Cerebellar nuclear complex (tissue), 1 donor: ENCODE measurements around the gene RASSF9.
A peak's percentile ranks its signal among the peaks of the same experiment; 100 is the strongest.

ENCODE experiments used
- DNase-seq, 2 experiments: peaks; one replicate each; lab custom pipeline; 2025; lab: John Stamatoyannopoulos, UW

The RASSF9 gene

GRCh38 chr12:85836197-85837090 lies at the start of gene RASSF9:
Gene RASSF9 (minus strand): TSS chr12:85836409. CDS start chr12:85836201, 208 bp downstream.
- DNase-seq: no peak

- no peak for DNase-seq
These were observed 47.6 kb upstream of the RASSF9 start for GRCh38 chr12:85883763-85884162.

GRCh38 chr12:85877459-85877858 lies 41.2 kb upstream of the RASSF9 start:
- DNase-seq: no peak

GRCh38 chr12:85874031-85874461 lies 37.8 kb upstream of the RASSF9 start, which contains the start of gene NTS:
Gene NTS (plus strand): TSS chr12:85874295. CDS start chr12:85874404, 109 bp downstream.
- no peak for DNase-seq

- peak in 1 of 2 experiments; percentile 40 for DNase-seq
These were observed 36.4 kb upstream of the RASSF9 start for GRCh38 chr12:85872497-85873091.

- DNase-seq: no peak
These were observed 31.0 kb upstream of the RASSF9 start for GRCh38 chr12:85866986-85867776.

GRCh38 chr12:85865890-85866289 lies 29.7 kb upstream of the RASSF9 start:
- no peak for DNase-seq

GRCh38 chr12:85856966-85857365 lies 20.8 kb upstream of the RASSF9 start:
- no peak for DNase-seq

GRCh38 chr12:85855305-85855704 lies 19.1 kb upstream of the RASSF9 start:
- DNase-seq: no peak

- no peak for DNase-seq
These were observed 13.1 kb upstream of the RASSF9 start for GRCh38 chr12:85849344-85849743.

- no peak for DNase-seq
These were observed 7.5 kb upstream of the RASSF9 start for GRCh38 chr12:85843606-85844310.

- DNase-seq: no peak
These were observed 598 bp downstream of the RASSF9 start for GRCh38 chr12:85835426-85836196.

GRCh38 chr12:85834378-85834777 lies 1.8 kb downstream of the RASSF9 start:
- no peak for DNase-seq

GRCh38 chr12:85833579-85833978 lies 2.6 kb downstream of the RASSF9 start:
- no peak for DNase-seq

- DNase-seq: no peak
These were observed 4.8 kb downstream of the RASSF9 start for GRCh38 chr12:85831327-85831990.

GRCh38 chr12:85829391-85829790 lies 6.8 kb downstream of the RASSF9 start:
- no peak for DNase-seq

- DNase-seq: no peak
These were observed 7.6 kb downstream of the RASSF9 start for GRCh38 chr12:85828576-85828975.

- no peak for DNase-seq
These were observed 10.5 kb downstream of the RASSF9 start for GRCh38 chr12:85825746-85826145.

GRCh38 chr12:85823436-85824180 lies 12.6 kb downstream of the RASSF9 start:
- no peak for DNase-seq

GRCh38 chr12:85821759-85822158 lies 14.4 kb downstream of the RASSF9 start:
- DNase-seq: no peak
